ENCODE results near the gene HSPB1. TPM values are rescaled to one million over a fixed set of nuclear protein-coding genes. Genes with fewer than 3 reads are reported as not detected.
"Not testable (repeated sequence)": the region's sequence is repeated elsewhere in the genome, so short reads cannot be mapped to it uniquely, and the experiment has no call there.

Gene HSPB1
- total RNA-seq, 2 donors from 2014 or later, result 327 to 513 TPM

- intact Hi-C loops (cut with DNase I, micrococcal nuclease), result no loop called here
These were observed 16.2 kb downstream of the HSPB1 start for GRCh38 chr7:76318488-76319353.

DNA sequence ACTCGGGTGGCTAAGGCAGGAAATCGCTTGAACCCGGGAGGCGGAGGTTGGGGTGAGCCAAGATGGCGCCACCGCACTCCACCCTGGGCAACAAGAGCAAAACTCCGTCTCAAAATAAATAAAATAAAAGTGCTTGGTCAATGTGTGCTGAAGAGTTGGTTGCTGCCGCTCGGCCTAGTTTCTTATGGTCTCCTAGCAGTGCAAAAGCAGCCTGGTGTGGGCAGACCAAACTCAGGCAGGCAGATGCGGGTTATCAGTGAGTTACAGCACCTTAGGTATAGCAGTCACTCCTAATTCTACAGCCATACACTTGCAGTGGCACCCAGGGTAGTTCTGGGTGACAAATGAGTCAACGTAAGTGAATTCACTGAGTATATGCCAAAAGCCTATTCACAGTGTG lies 22.6 kb downstream of the HSPB1 start:
- DNase-seq (no peak), ATAC-seq (no peak)
- intact Hi-C loops (cut with DNase I, micrococcal nuclease), result no loop called here

More at GRCh38 chr7:76318488-76319353, 16.2 kb downstream of the HSPB1 start:
- peak; percentile 61 for ATAC-seq
- peak; percentile 84 for DNase-seq

DNA sequence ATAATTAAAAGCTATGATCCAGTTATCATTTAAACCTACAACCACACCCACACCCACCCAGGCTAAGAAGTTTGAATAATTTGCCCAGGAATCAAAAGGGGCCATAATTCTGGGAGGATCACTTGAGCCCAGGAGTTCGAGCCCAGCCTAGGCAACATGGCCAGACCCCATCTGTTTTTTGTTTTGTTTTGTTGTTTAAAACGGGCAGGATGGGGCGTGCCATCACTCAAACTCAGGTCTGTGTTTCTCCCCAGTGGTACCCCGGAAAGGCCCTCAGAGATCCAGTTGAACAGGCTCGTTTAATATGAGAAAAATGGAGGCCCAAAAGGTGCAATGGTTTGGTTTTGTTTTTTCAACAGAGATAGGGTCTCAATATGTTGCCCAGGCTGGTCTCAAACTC lies 23.3 kb downstream of the HSPB1 start:
- ATAC-seq (no peak), DNase-seq (no peak)
- intact Hi-C loops (cut with DNase I, micrococcal nuclease), result no loop called here

GRCh38 chr7:76326646-76327233 lies 24.3 kb downstream of the HSPB1 start:
- no peak for DNase-seq
- intact Hi-C loops (cut with DNase I, micrococcal nuclease), result no loop called here
- ATAC-seq, result no peak

- intact Hi-C loops (cut with DNase I, micrococcal nuclease), result no loop called here
- ATAC-seq (no peak), DNase-seq (no peak)
These were observed 25.1 kb downstream of the HSPB1 start for GRCh38 chr7:76327610-76328009.

- intact Hi-C loops (cut with DNase I, micrococcal nuclease), result no loop called here
- no peak for DNase-seq
- ATAC-seq, result no peak
These were observed 25.9 kb downstream of the HSPB1 start for GRCh38 chr7:76328389-76328788.

DNA sequence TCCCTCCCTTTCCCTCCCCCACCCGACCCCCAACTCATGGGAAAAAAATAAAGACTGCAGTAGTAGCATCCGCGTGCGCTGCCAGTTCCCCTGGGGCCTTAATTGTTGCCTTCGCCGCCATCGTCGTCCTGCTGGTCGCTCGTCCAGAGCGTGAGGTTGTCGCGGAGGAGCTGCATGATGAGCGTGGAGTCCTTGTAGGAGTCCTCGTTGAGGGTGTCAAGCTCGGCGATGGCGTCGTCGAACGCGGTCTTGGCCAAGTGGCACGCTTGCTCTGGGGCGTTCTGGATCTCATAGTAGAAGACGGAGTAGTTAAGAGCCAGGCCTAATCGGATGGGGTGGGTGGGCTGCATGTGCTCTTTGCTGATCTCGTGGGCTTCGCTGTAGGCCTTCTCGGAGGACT lies 27.0 kb downstream of the HSPB1 start:
- ATAC-seq (no peak), DNase-seq (no peak)
- intact Hi-C loops (cut with DNase I, micrococcal nuclease), result no loop called here

- intact Hi-C loops (cut with DNase I, micrococcal nuclease), result no loop called here
- ATAC-seq (no peak), DNase-seq (no peak)
These were observed 27.8 kb downstream of the HSPB1 start for GRCh38 chr7:76330261-76330660.

- intact Hi-C loops (cut with DNase I, micrococcal nuclease), result no loop called here
- ATAC-seq (no peak), DNase-seq (no peak)
These were observed 28.2 kb downstream of the HSPB1 start for GRCh38 chr7:76330673-76331072.

DNA sequence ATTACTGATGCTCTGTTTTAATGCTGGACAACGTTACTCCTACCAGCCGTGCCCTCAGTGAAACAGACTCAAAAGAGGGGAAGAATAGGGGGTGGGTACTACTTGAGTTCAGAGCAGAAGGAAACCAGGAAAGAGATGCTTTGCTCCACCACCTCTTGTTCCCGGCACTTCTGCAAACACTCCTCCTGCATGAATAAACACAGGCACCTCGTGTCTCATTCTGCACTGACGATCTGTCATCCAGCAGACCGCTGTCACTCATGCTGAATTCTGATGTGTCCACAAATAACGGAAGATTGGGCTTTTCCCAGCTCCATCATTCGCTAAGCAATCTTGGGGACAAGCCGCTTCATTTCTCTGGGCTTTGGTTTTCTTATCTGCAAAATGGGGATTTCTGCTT lies 29.6 kb downstream of the HSPB1 start:
- DNase-seq (no peak), ATAC-seq (peak; percentile 69)
- intact Hi-C loops (cut with DNase I, micrococcal nuclease), result no loop called here

DNA sequence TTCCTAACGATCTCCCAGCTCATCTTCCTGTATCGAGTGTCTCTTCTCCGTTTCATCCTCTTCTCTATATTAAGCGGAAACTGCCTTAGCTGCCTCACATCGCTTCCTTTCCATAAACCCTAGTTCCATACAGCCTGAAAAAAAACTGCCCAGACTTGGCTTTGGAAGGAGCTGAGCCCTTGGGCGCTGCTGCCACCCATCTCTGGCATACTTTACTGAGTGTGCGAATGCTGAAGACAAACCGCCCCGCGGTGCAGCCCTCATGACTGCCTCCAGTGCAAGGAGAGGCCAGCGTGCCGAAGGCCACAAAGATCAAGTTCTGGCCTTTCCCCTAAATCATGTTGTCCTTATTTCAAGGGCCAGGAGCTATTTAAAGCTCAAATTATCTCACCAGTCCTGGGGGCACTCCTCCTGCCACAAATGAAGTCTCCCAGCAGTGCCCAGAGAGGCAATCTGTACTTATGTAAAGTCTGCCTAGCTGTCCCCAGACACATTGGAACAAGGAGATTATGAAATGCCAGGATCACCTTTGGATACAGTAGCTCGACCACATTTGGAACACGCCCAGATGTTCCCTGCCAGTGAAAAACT lies 31.1 kb downstream of the HSPB1 start:
- intact Hi-C loops (cut with DNase I, micrococcal nuclease), result no loop called here
- no peak for DNase-seq
- peak; percentile 64 for ATAC-seq

GRCh38 chr7:76334320-76334967 lies 32.0 kb downstream of the HSPB1 start:
- intact Hi-C loops (cut with DNase I, micrococcal nuclease), result no loop called here
- ATAC-seq (no peak), DNase-seq (no peak)

DNA sequence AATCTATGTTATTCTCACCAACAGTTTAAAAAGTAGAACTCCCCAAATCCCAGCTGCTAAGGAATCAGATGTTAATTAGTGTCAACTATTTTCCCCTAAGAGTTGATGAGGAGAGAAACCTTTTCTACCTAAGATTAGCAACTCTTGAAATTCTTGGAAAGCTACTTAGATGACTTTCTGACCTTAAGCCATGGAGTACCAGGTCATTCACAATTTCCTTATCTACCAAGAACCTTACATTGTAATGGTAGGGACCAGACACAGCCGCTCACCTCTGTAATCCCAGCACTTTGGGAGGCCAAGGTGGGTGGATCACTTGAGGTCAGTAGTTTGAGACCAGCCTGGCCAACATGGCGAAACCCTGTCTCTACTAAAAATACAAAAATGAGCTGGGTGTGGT lies 32.9 kb downstream of the HSPB1 start:
- ATAC-seq; intact Hi-C loops (cut with DNase I, micrococcal nuclease); DNase-seq: not testable (repeated sequence)

GRCh38 chr7:76336094-76336493 lies 33.6 kb downstream of the HSPB1 start:
- no peak for ATAC-seq
- no peak for DNase-seq
- intact Hi-C loops (cut with DNase I, micrococcal nuclease), result no loop called here

- DNase-seq, result no peak
- ATAC-seq, result no peak
- intact Hi-C loops (cut with DNase I, micrococcal nuclease), result no loop called here
These were observed 34.7 kb downstream of the HSPB1 start for GRCh38 chr7:76337147-76337546.

- ATAC-seq (no peak), DNase-seq (no peak)
- intact Hi-C loops (cut with DNase I, micrococcal nuclease), result no loop called here
These were observed 36.0 kb downstream of the HSPB1 start for GRCh38 chr7:76338298-76339084.

GRCh38 chr7:76340617-76341131 lies 38.2 kb downstream of the HSPB1 start:
- DNase-seq (no peak), ATAC-seq (no peak)
- intact Hi-C loops (cut with DNase I, micrococcal nuclease), result no loop called here

- ATAC-seq (no peak), DNase-seq (no peak)
- intact Hi-C loops (cut with DNase I, micrococcal nuclease), result no loop called here
These were observed 39.7 kb downstream of the HSPB1 start for GRCh38 chr7:76342222-76342621.
